Measurements from ENCODE around the gene FBXL17.

- TF ChIP-seq, protein P1, sequence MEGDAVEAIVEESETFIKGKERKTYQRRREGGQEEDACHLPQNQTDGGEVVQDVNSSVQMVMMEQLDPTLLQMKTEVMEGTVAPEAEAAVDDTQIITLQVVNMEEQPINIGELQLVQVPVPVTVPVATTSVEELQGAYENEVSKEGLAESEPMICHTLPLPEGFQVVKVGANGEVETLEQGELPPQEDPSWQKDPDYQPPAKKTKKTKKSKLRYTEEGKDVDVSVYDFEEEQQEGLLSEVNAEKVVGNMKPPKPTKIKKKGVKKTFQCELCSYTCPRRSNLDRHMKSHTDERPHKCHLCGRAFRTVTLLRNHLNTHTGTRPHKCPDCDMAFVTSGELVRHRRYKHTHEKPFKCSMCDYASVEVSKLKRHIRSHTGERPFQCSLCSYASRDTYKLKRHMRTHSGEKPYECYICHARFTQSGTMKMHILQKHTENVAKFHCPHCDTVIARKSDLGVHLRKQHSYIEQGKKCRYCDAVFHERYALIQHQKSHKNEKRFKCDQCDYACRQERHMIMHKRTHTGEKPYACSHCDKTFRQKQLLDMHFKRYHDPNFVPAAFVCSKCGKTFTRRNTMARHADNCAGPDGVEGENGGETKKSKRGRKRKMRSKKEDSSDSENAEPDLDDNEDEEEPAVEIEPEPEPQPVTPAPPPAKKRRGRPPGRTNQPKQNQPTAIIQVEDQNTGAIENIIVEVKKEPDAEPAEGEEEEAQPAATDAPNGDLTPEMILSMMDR (tag by site-specific recombination; IDR thresholded peaks at IDR 0.05) = no peak
- no peak for TF ChIP-seq ZFP3 (tag by site-specific recombination; IDR thresholded peaks at IDR 0.05; ENCODE audit: low read depth)
- TF ChIP-seq ZNF404 (tag by site-specific recombination; IDR thresholded peaks at IDR 0.05) = no peak
- TF ChIP-seq ZBTB21 (tag by site-specific recombination; IDR thresholded peaks at IDR 0.05) = no peak
- no peak for TF ChIP-seq ZNF664 (tag by site-specific recombination; IDR thresholded peaks at IDR 0.05)
- no peak for TF ChIP-seq ZNF692 (tag by site-specific recombination; IDR thresholded peaks at IDR 0.05)
- no peak for TF ChIP-seq ZNF629 (tag by site-specific recombination; IDR thresholded peaks at IDR 0.05)
- TF ChIP-seq, protein P2, sequence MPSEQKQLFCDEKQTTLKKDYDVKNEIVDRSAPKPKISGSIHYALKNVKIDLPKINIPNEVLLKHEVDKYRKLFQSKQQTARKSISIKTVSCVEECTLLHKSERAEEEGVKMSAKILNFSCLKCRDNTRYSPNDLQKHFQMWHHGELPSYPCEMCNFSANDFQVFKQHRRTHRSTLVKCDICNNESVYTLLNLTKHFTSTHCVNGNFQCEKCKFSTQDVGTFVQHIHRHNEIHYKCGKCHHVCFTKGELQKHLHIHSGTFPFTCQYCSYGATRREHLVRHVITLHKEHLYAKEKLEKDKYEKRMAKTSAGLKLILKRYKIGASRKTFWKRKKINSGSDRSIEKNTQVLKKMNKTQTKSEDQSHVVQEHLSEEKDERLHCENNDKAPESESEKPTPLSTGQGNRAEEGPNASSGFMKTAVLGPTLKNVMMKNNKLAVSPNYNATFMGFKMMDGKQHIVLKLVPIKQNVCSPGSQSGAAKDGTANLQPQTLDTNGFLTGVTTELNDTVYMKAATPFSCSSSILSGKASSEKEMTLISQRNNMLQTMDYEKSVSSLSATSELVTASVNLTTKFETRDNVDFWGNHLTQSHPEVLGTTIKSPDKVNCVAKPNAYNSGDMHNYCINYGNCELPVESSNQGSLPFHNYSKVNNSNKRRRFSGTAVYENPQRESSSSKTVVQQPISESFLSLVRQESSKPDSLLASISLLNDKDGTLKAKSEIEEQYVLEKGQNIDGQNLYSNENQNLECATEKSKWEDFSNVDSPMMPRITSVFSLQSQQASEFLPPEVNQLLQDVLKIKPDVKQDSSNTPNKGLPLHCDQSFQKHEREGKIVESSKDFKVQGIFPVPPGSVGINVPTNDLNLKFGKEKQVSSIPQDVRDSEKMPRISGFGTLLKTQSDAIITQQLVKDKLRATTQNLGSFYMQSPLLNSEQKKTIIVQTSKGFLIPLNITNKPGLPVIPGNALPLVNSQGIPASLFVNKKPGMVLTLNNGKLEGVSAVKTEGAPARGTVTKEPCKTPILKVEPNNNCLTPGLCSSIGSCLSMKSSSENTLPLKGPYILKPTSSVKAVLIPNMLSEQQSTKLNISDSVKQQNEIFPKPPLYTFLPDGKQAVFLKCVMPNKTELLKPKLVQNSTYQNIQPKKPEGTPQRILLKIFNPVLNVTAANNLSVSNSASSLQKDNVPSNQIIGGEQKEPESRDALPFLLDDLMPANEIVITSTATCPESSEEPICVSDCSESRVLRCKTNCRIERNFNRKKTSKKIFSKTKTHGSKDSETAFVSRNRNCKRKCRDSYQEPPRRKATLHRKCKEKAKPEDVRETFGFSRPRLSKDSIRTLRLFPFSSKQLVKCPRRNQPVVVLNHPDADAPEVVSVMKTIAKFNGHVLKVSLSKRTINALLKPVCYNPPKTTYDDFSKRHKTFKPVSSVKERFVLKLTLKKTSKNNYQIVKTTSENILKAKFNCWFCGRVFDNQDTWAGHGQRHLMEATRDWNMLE (tag by site-specific recombination; conservative IDR thresholded peaks at IDR 0.05; ENCODE audit: low read depth) = no peak
- no peak for TF ChIP-seq ZBTB49 (tag by site-specific recombination; IDR thresholded peaks at IDR 0.05; ENCODE audit: low read depth)
- no peak for TF ChIP-seq ZNF791 (tag by site-specific recombination; IDR thresholded peaks at IDR 0.05)
- no peak for TF ChIP-seq SP2 (tag by site-specific recombination; IDR thresholded peaks at IDR 0.05)
- TF ChIP-seq ZNF639 (tag by site-specific recombination; IDR thresholded peaks at IDR 0.05) = no peak
These were observed 505.6 kb downstream of the FBXL17 start for GRCh38 chr5:107876261-107876660.
